GM19372 (cell line): ENCODE data around the gene AP1B1.

Experiments
- ATAC-seq: cut with Tn5 transposase; IDR thresholded peaks from one replicate; pipeline ENCODE4 v1.9.1; 2021; ENCODE audit warnings: mild to moderate bottlenecking, low read depth, moderate library complexity; ENCODE audit not compliant: unreplicated experiment

AP1B1 gene

DNA sequence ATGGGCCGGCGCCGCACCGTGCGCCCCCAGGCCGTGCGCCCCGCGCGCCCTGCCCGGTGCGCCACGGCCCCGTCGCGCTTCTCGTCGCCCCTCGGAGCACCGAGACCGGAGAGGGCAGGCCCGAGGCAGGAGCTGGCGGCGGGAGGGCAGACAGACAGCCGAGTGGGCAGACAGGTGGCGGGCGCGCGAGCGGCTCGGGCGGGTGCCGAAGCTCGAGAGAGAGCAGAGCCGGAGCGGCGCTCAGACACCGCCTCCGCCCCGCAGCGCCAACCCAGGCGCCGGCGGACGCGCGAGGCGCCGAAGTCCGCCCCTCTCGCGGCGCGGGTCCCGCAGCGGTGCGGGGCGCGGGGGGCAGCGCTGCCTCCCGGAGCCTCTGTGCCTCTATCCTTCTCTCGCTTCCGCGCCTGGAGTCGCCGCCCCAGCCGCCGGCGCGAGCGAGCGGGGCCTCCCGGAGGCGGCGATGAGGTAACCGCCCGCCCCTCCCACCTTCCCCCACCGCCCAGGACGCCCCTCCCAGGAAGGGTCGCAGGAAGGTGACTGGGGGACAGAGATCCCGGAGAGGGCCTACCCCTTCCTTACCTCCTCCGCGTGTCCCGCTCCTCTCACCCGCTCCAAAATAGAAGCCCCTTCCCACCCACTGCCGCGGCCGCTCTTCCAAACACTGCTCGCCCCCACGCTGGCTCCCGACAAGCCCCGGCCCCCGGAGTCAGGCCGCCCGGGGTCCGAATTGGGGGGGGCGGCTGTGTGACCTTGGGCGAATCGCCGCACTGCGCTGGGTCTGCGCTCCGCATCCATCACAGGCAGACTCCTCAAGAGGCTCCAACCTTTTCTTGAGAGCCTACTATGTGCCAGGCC, 72.9 kb downstream of the AP1B1 start, which contains the start of gene RASL10A:
RASL10A (minus strand) TSS at position 412 of the 855 bp plus-strand sequence. CDS start 451 bp downstream, outside the sequence.
- no peak for ATAC-seq

DNA sequence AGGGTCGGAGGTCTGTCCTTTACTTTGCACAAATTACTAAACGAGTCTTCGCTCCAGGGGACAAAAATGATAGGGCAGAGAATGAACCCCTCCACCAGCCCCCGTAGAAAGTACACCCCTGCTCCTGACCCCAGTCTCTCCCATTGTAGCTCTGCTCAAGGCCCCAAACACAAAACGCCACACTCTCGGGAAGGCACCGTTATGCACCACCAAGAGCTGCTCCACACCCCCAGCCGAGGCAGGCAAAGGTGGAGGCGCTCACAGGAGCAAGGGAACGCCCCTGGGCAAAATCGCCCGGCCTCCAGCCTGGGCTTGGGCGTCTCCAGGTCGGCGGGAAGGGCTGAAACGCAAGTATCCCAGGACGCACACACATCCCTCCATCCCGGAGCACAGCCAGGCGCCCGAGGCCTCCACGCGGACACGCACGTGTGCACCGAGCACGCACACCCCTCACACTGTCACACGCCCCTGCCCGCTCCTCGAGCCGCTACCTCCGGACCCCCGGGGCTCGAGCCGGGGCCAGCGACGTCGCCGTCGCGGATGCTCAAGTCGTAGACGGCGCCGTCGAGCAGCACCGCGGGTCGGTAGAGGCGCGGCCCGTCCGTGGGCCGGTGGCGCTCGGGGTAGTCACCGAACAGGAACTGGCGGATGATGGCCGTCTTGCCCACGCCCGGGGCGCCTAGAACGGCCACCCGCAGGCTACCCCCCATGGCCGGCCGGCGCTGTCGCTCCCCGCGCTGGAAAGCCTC, 73.7 kb downstream of the AP1B1 start:
- no peak for ATAC-seq

- no peak for ATAC-seq
Measured at GRCh38 chr22:29313576-29314466, 74.5 kb downstream of the AP1B1 start.

DNA sequence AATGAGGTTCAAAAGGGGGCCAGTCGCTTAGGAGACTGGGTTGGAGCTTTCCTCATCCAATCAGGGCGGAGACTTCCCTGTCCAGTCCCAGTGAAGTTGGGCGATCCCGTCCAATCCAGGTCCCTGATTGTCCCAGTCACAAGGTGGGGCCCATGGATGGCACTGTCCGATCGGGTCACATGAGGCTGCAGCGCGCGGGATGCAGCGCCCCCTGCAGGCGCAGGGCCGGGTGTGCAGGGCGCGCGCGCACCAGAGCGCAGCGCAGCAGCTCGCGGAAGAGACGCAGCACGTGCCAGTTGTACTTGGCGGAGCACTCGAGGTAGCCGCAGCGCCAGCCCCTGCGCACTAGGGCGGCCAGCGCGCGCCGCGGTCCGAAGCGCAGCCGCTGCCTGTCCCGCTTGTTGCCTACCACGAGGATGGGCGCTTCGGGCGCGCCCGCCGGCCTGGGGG, 75.2 kb downstream of the AP1B1 start:
- no peak for ATAC-seq

DNA sequence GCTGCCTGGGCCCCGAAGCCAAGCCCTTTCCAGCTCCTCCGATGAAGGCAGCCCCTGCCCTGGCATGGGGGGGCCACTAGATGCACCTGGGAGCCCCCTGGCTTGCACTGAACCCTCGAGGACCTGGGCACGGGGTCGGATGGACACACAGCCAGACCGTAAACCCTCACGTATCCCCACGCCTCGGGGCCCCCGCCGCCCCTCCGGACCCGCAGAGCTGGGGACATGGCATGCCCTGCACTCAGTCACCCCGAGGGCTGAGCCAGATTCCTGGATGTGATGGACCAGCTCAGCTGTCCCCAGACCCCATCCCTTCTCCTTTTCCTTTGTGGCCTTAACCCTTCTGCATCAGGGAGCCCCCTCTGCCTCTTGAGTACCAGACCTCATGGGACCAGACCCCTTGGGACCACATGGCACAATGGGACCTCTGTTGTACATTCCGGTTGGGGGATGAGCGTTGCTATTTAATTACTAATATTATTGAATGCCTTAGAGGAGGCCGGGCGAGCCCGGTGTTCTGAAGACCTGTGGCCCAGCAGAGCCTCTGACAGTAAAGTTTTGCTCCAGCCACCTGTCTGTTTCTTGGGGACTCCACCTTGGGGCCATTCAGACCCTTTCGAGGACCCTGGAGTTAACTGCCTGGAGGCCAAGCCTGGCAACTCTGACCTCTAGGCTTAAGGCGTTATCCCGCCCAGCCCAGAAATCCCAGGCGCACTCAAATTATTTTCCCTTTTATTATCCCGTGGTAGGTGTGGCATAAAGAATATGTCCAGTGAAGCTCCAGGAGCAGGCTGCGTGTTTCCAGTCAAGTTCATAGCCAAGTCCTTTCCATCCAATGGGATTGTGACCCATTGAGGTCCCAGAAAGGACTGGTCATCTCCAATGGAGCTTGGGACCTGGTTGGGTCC, 75.9 kb downstream of the AP1B1 start:
- no peak for ATAC-seq

- ATAC-seq: no peak
Measured at GRCh38 chr22:29311464-29312217, 76.7 kb downstream of the AP1B1 start.

DNA sequence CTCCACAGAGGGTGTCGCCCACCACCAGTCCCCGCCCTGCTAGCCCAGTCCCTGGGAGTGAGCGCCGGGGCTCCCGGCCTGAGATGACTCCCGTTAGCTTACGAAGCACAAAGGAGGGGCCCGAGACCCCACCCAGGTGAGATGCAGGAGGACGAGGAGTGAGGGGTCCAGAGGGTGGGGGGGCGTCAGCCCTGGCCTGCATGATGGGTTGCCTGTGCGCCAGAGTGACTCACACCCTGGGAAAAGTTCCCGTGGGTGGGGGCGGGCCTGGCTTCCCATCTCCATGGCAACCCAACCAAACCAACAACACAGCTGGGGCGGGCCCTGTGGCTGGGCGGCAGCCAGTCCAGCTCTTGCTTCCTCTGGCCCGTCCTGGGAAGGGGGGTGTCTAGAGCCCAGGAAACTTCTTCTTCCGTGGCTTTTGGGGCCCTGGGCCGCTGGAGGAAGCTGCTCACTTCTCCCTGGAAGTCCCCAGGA, 77.5 kb downstream of the AP1B1 start:
- no peak for ATAC-seq

DNA sequence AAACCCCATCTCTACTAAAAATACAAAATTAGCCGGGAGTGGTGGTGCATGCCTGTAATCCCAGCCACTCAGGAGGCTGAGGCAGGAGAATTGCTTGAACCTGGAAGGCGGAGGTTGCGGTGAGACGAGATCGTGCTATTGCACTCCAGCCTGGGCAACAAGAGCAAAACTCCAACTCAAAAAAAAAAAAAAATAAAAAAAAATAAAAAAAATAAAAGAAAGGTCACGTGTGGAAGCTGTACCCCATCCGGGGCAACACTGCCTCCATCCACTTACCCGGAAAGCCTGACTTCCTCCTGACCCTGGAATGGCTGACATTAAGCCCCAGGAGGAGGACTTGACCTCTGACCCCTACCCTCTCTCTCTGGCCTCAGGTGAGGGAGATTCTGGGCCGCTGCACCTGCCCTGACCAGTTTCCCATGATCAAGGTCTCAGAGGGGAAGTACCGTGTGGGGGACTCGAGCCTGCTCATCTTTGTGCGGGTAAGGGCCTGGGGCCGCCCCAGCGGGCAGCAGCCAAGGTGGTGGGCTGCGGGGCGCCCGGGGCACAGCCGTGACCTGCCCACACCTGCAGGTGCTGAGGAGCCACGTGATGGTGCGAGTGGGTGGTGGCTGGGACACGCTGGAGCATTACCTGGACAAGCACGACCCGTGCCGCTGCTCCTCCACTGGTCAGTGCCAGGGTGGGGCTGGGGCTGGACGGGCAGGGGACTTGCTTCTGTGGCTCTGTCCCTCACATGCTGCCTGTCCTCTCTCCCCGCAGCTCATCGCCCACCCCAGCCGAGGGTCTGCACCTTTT, 78.1 kb downstream of the AP1B1 start:
- ATAC-seq: no peak

GRCh38 chr22:29309332-29310064, 78.9 kb downstream of the AP1B1 start:
- ATAC-seq: no peak

DNA sequence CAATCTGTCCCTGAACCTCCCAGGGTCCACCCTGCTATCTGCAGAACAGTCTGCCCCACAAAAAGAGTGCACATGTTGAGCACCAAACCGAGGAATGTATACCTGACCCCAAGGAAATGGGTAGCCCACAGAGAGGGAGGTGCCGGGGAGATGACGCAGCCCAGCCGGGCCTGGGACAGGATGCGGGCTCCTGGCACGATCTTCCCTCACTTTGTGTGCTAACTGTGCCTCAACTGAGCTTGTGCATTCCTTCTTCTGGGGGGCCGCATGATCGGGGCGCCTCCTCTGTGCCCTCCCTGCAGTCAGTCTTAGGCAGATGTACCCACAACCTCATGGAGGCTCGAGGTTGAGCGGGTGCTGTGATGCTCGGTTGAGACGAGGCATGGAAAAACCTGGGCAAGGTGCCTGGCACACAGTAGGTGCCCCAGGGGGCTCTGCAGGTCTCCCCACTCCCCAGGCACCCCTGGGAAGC, 79.5 kb downstream of the AP1B1 start:
- no peak for ATAC-seq

- ATAC-seq: no peak
Measured at GRCh38 chr22:29308148-29308790, 80.1 kb downstream of the AP1B1 start.

GRCh38 chr22:29307596-29308147, 80.7 kb downstream of the AP1B1 start:
- no peak for ATAC-seq

DNA sequence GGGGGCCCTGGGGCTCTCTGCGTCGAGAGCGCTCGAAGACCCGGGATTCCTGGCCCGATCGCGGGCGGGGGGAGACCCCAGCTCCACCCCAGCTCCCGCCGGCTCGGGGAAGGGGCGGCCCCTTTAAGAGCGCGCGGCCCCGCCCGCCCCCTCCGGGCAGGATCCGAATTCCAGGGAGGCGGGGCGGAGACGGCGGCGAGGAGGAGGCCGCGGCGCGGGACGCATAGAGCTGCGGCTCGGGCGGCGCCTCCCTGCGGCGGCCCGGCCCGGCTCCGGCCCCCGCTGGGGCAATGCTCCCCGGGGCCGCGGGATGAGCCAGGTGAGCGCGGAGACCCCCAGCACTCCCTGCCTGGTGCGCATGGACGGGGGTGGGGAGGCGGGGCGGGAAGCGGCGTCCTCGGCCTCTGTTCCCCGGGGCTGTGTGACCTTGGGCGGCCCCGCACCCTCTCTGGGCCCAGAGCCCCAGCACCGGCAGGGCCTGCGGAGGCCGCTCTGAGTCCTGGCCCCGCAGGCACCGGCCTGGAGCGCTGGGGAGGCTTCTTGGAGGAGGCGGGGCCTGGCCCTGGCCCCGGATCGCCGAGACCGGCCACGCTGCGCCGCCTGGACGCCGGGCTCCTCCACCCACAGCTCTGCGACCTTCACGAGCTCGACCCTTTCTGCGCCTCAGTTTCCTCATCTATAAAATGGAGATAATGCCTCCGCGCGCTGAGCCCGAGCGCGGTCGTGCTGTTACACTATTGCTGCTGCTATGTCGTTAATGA, 81.4 kb downstream of the AP1B1 start:
- no peak for ATAC-seq

DNA sequence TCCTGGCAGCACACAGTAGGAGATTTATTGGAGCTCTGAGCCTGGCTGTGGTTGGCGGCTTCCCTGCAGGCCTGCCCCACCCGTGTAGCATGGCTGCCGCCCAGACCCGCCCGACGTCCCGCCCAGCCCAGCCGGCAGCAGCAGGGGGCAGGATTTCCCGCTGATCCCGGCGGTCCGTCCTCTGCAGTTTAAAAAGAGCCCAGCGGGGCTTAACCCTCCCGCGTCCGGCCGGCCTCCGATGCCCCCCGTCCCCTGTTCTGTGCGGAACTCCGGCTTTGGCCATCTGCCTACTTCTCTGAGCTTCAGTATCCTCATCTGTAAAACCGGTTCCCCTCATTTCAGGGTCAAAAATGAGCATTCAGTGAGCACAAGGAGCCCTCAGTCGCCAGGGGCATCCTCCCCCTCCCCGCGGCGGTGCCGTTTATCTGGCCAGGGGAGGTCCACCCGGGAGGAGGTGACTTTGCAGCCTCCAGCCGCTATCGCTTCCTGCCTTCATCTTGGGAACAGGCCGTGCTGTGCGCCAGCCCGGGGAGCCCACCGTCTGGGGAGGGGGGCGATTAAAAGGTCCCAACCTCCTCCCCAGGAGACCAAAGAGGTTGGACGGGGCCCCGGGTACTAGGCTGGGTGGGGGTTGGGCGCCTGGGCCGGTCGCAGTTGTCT, 82.1 kb downstream of the AP1B1 start, which contains the start of gene GAS2L1:
GAS2L1 (plus strand) TSS at position 476 of the 660 bp plus-strand sequence. CDS start 1,456 bp downstream, outside the sequence.
- ATAC-seq: no peak

DNA sequence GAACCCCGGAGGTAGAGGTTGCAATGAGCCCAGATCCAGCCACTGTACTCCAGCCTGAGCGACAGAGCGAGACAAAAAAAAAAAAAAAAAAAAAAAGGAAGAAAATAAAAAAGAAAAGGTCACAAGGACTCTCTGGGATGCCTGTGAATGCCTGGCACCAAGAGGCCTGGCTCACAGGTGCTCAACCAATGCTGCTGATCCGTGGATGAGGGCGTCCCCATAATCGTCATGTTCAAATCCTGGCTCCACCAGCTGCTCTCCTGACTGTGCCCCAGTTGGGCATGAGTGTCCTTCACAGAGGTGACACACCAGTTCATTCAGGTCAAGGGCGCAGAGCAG, 82.6 kb downstream of the AP1B1 start:
- ATAC-seq: no peak
